ENCODE measurements around the gene CARNS1. TPM values are rescaled to one million over a fixed set of nuclear protein-coding genes. Genes with fewer than 3 reads are reported as not detected.

The CARNS1 gene
- total RNA-seq, 1 donor from 2014 or later, result 1.7 TPM

DNA sequence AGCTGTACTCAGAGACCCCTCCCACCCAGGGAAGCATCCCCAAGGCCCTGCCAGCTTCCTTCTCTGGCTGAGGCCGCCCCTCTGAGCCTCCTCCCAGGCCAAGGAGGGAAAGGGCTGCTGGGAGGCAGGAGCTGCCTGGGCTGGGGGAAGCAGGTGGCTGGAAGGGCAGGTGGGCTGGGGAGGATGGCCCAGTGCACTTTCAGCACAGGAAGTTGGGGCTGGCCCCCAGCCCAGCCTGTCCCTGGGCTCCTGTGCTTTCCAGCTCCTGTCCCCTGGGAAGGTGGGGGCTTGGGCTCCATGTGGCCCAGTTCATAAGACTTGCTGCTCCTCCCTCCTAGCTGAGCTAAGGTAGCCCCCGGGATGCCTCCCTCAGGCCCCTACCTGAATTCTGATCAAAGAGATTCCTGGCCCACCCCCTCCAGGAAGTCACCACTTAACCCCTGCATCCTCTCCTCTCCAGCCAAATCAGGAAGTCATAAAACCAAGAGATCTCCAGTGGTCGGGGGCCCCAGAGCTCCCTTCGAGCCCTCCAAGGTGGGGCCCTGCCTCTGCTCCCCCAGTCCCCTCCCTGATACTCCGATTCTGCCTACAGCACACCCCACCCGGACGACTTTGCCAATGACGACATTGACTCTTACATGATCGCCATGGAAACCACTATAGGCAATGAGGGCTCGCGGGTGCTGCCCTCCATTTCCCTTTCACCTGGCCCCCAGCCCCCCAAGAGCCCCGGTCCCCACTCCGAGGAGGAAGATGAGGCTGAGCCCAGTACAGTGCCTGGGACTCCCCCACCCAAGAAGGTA is 18.7 kb upstream of the CARNS1 start:
- intact Hi-C loops (cut with DNase I), result no loop called here
- TF ChIP-seq CTCF (IDR thresholded peaks at IDR 0.05) (no peak), POLR2AphosphoS5 (IDR thresholded peaks at IDR 0.05; ENCODE audit: insufficient read depth in 1 of 2, low read depth in 1 of 2) (no peak), POLR2A (IDR thresholded peaks at IDR 0.05) (no peak)
- no peak for DNase-seq (ENCODE audit: extremely low spot score in 2 of 2)
- H3K36me3 ChIP-seq, result peaks cover 0 to 28% of the 10 kb centered on the region in 2 donors
- H3K27ac ChIP-seq, result no peak overlapping the region
- no peak overlapping the region for H3K4me3 ChIP-seq
- H3K9me3 ChIP-seq, result no peaks in the 10 kb centered on the region
- peaks cover 51% of the 10 kb centered on the region for H3K4me1 ChIP-seq
- H3K27me3 ChIP-seq, result no peaks in the 10 kb centered on the region

DNA sequence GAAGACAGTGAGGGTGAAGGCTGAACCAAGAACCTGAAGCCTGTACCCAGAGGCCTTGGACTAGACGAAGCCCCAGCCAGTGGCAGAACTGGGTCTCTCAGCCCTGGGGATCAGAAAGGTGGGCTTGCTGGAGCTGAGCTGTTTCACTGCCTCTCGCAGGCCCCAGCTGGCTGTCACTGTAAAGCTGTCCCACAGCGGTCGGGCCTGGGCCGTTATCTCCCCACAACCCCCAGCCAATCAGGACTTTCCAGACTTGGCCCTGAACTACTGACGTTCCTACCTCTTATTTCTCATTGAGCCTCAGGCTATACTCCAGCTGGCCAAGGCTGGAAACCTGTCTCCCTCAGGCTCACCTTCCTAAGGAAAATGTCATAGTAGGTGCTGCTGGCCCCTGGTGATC is 17.9 kb upstream of the CARNS1 start:
- intact Hi-C loops (cut with DNase I), result no loop called here
- H3K36me3 ChIP-seq, result peaks cover 0 to 28% of the 10 kb centered on the region in 2 donors

GRCh38 chr11:67397986-67398660 is 17.4 kb upstream of the CARNS1 start:
- Histone ChIP-seq H3K36me3 (peaks cover 0 to 28% of the 10 kb centered on the region in 2 donors), H3K4me3 (no peak overlapping the region), H3K9me3 (no peaks in the 10 kb centered on the region), H3K27me3 (no peaks in the 10 kb centered on the region), H3K4me1 (peaks cover 51% of the 10 kb centered on the region), H3K27ac (no peak overlapping the region)
- DNase-seq (ENCODE audit: extremely low spot score in 2 of 2), result no peak
- TF ChIP-seq POLR2A (IDR thresholded peaks at IDR 0.05), result no peak
- no peak for TF ChIP-seq CTCF (IDR thresholded peaks at IDR 0.05)
- no peak for TF ChIP-seq POLR2AphosphoS5 (IDR thresholded peaks at IDR 0.05; ENCODE audit: insufficient read depth in 1 of 2, low read depth in 1 of 2)
- intact Hi-C loops (cut with DNase I), result no loop called here

More for the DNA sequence above, 17.9 kb upstream of the CARNS1 start:
- Histone ChIP-seq H3K27me3 (no peaks in the 10 kb centered on the region), H3K4me3 (no peak overlapping the region), H3K27ac (no peak overlapping the region), H3K9me3 (no peaks in the 10 kb centered on the region), H3K4me1 (peaks cover 50% of the 10 kb centered on the region)
- TF ChIP-seq POLR2AphosphoS5 (IDR thresholded peaks at IDR 0.05; ENCODE audit: insufficient read depth in 1 of 2, low read depth in 1 of 2) (no peak), CTCF (IDR thresholded peaks at IDR 0.05) (no peak), POLR2A (IDR thresholded peaks at IDR 0.05) (no peak)
- DNase-seq (ENCODE audit: extremely low spot score in 2 of 2), result no peak

- Histone ChIP-seq H3K36me3 (peaks cover 0 to 28% of the 10 kb centered on the region in 2 donors), H3K4me3 (no peak overlapping the region), H3K27ac (no peak overlapping the region), H3K27me3 (no peaks in the 10 kb centered on the region), H3K4me1 (peaks cover 51% of the 10 kb centered on the region), H3K9me3 (no peaks in the 10 kb centered on the region)
- intact Hi-C loops (cut with DNase I), result no loop called here
- no peak for DNase-seq (ENCODE audit: extremely low spot score in 2 of 2)
- TF ChIP-seq CTCF (IDR thresholded peaks at IDR 0.05) (no peak), POLR2A (IDR thresholded peaks at IDR 0.05) (no peak), POLR2AphosphoS5 (IDR thresholded peaks at IDR 0.05; ENCODE audit: insufficient read depth in 1 of 2, low read depth in 1 of 2) (no peak)
Measured at GRCh38 chr11:67398661-67399563, 16.6 kb upstream of the CARNS1 start.
